Stimulated activated effector memory CD8-positive, alpha-beta T cell treated with anti-CD3 and anti-CD28 coated beads, Interleukin-12 subunit alpha, Interleukin-12 subunit beta, amount 100 ng/mL, for 72 hours (primary cell): ENCODE data around the gene SEMA6A.

Experiments used
- ATAC-seq: fragments of 150-1000 bp; cut with Tn5 transposase; 2 replicates; pipeline ENCODE4 v1.10.0; 2021
- DNase-seq, 2 donors: peaks; one replicate each; pipeline ENCODE4 v3.0.0; 2021 to 2022; ENCODE audit warnings: low spot score in 2 of 2
- H3K27ac Mint-ChIP-seq: one replicate; pipeline ENCODE4 v1.8.0; 2022; ENCODE audit warnings: mild to moderate bottlenecking, mixed read lengths
- H3K36me3 Mint-ChIP-seq: one replicate; pipeline ENCODE4 v1.8.0; 2022; ENCODE audit warnings: mild to moderate bottlenecking, mixed read lengths
- H3K4me1 Mint-ChIP-seq: one replicate; pipeline ENCODE4 v1.8.0; 2022; ENCODE audit warnings: mixed read lengths
- H3K4me3 Mint-ChIP-seq: one replicate; pipeline ENCODE4 v1.8.0; 2022; ENCODE audit warnings: mild to moderate bottlenecking, mixed read lengths
- H3K9me3 Mint-ChIP-seq: one replicate; pipeline ENCODE4 v1.8.0; 2022; ENCODE audit warnings: mixed read lengths

Gene SEMA6A

GRCh38 chr5:116420540-116420939, 154.1 kb downstream of the SEMA6A start:
- ATAC-seq, result no peak
- no peak for DNase-seq
- no peaks in the 10 kb centered on the region for H3K36me3 Mint-ChIP-seq

DNA sequence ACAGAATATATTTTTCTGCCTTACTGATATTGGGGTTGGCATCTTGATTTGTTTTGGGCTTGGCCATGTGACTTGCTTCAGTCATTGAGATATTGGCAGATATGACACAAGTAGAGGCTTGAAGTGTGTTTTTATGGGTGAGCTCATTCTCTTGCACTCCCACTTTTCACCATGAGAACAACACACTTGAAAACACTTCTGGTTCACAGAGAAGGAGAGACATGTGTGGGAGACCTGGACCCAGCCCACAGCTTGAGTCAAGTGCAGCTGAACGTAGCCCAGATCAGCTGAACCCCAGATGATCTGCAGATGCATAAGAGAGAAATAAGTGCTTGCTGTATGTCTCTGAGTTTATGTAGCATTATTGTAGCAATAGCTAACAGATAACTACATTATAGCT, 155.4 kb downstream of the SEMA6A start:
- H3K36me3 Mint-ChIP-seq, result no peaks in the 10 kb centered on the region
- peaks cover 6% of the 10 kb centered on the region for H3K4me1 Mint-ChIP-seq
- no peak overlapping the region for H3K27ac Mint-ChIP-seq
- ATAC-seq, result no peak
- no peak overlapping the region for H3K4me3 Mint-ChIP-seq
- no peak for DNase-seq
- no peaks in the 10 kb centered on the region for H3K9me3 Mint-ChIP-seq

More at GRCh38 chr5:116420540-116420939, 154.1 kb downstream of the SEMA6A start:
- Mint-ChIP-seq H3K27ac (no peak overlapping the region), H3K4me3 (no peak overlapping the region), H3K9me3 (no peaks in the 10 kb centered on the region), H3K4me1 (peaks cover 6% of the 10 kb centered on the region)

- ATAC-seq, result no peak
- H3K36me3 Mint-ChIP-seq, result no peaks in the 10 kb centered on the region
- H3K4me1 Mint-ChIP-seq, result peaks cover 6% of the 10 kb centered on the region
- H3K9me3 Mint-ChIP-seq, result no peaks in the 10 kb centered on the region
- DNase-seq, result no peak
- no peak overlapping the region for H3K27ac Mint-ChIP-seq
- no peak overlapping the region for H3K4me3 Mint-ChIP-seq
Observed at GRCh38 chr5:116418774-116419173, 155.8 kb downstream of the SEMA6A start.

DNA sequence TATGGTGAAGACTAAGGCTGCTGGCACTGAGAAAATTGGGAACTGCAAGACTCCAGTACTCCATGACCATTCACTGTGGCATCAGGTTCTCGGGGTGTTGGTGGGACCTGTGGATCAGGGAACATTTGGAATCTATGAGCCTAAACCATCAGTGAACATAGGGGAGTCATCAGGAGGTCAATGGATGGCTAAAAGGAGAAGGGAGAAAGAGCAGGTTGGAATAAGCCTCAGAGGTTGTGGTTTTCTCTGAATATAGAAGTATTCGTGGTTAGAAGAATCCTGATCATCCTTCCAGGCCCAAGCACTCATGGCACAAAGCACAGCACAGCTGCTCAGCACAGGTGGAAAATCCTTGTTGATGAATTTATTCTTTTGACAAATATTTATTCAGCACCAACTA, 156.6 kb downstream of the SEMA6A start:
- H3K4me3 Mint-ChIP-seq, result no peak overlapping the region
- no peaks in the 10 kb centered on the region for H3K9me3 Mint-ChIP-seq
- H3K27ac Mint-ChIP-seq, result no peak overlapping the region
- no peak for ATAC-seq
- no peak for DNase-seq
- no peaks in the 10 kb centered on the region for H3K36me3 Mint-ChIP-seq
- H3K4me1 Mint-ChIP-seq, result peaks cover 6% of the 10 kb centered on the region

DNA sequence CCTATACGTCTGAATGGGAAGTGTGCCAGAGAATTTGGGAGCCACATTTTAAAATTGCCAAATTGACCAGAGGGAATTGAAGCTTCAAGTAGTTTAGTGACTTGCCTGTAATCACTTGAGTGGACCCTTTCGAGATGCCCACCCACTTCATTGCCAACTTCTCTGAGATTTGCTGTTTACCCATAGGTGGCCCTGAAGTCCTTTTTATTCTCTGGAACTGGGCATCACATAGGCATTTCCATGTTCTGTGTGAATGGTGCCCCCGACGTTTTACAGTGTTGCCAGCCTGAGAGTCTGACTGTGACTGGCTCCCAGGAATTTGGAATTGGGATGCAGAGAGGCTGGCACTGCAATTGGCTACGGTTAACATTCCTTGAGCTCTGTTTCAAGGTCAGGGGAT, 158.6 kb downstream of the SEMA6A start:
- Mint-ChIP-seq H3K27ac (no peak overlapping the region), H3K4me1 (no peaks in the 10 kb centered on the region), H3K9me3 (no peaks in the 10 kb centered on the region), H3K4me3 (no peak overlapping the region), H3K36me3 (no peaks in the 10 kb centered on the region)
- DNase-seq (no peak), ATAC-seq (no peak)

DNA sequence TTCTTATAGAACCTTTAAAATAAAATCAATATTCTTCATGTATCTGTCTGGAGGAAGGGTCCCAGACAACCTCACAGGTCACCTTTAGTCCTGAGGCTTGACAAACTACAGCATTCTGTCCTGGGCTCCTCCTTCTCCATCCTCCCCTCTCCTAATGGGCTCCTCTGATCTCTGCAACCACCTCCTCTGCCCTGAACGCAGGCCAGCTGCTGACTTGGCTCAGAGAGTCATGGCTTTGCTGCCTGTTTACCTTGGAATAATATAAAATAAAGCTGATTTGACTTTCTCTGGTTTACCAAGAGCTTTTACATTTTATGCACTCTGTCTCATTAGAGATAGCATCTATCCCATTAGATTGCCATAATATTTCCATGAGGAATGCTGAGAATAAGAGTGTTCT, 159.4 kb downstream of the SEMA6A start:
- DNase-seq, result no peak
- no peak overlapping the region for H3K4me3 Mint-ChIP-seq
- no peak for ATAC-seq
- H3K4me1 Mint-ChIP-seq, result no peaks in the 10 kb centered on the region
- H3K27ac Mint-ChIP-seq, result no peak overlapping the region
- no peaks in the 10 kb centered on the region for H3K36me3 Mint-ChIP-seq
- no peaks in the 10 kb centered on the region for H3K9me3 Mint-ChIP-seq

- no peak for DNase-seq
- no peaks in the 10 kb centered on the region for H3K9me3 Mint-ChIP-seq
Observed at GRCh38 chr5:116411101-116411571, 163.5 kb downstream of the SEMA6A start.

DNA sequence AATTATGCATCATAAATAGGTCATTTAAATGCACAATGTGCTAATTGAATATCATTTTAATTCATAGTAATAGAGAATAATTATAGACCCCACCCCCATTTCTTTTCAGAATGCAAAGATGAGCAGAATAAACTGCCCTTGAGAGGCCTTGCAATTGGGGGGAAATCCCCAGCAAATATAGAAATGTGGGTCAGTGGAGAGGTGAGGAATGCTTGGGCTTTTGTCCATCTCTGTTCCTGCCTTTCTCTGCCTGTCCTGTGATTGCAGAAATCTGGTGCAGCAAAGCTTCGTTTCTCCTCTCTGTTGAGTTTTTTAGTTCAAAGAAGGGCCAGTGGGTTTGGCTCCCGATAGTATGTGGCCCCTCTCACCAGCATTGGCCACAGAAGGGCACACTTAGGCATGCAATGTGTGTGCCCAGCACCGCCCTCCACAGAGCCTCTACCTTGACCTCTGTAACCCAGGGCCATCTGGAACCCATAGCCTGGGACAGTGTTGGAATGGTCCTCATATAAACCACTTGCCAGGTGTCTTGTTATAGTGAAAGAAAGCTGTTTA, 164.2 kb downstream of the SEMA6A start:
- H3K4me1 Mint-ChIP-seq, result no peaks in the 10 kb centered on the region
- ATAC-seq (no peak), DNase-seq (no peak)
- no peaks in the 10 kb centered on the region for H3K9me3 Mint-ChIP-seq
- H3K36me3 Mint-ChIP-seq, result no peaks in the 10 kb centered on the region
- H3K27ac Mint-ChIP-seq, result no peak overlapping the region
- H3K4me3 Mint-ChIP-seq, result no peak overlapping the region

More at GRCh38 chr5:116411101-116411571, 163.5 kb downstream of the SEMA6A start:
- ATAC-seq, result no peak
- H3K4me1 Mint-ChIP-seq, result no peaks in the 10 kb centered on the region
- H3K4me3 Mint-ChIP-seq, result no peak overlapping the region
- H3K36me3 Mint-ChIP-seq, result no peaks in the 10 kb centered on the region
- no peak overlapping the region for H3K27ac Mint-ChIP-seq

DNA sequence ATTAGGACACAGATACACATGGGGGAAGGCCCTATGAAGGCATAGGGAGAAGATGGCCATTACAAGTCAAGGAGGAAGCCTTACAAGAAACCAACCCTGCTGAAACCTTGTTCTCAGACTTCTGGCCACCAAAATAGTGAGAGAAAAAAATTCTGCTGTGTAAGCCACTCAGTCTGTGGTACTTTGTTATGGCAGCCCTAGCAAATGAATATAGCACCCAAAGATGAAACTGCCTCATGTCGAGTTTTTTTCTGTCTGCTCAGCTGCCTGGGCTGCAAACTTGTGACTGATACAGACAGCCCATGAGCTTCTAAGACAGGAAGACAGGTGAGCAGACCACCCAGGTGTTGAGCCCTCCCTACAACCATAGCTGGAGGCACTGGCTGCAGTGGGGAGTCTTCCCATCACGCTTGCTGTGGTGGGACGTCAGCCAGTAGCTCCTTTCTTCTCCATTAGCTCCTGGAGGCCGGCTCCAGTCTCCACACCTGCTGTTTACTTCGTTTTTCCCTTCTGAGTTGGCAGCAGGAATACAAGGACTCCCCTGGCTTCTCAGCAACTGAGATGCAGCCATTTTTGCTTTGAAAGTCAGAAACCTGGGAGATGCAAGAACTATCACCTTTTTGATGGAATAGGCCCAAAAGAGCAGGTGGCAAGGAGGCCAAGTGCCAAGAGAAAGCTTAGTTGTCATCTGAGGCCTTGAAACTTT, 164.9 kb downstream of the SEMA6A start:
- H3K4me1 Mint-ChIP-seq, result no peaks in the 10 kb centered on the region
- H3K9me3 Mint-ChIP-seq, result no peaks in the 10 kb centered on the region
- no peak overlapping the region for H3K4me3 Mint-ChIP-seq
- no peak for ATAC-seq
- DNase-seq, result no peak
- no peak overlapping the region for H3K27ac Mint-ChIP-seq
- H3K36me3 Mint-ChIP-seq, result no peaks in the 10 kb centered on the region

DNA sequence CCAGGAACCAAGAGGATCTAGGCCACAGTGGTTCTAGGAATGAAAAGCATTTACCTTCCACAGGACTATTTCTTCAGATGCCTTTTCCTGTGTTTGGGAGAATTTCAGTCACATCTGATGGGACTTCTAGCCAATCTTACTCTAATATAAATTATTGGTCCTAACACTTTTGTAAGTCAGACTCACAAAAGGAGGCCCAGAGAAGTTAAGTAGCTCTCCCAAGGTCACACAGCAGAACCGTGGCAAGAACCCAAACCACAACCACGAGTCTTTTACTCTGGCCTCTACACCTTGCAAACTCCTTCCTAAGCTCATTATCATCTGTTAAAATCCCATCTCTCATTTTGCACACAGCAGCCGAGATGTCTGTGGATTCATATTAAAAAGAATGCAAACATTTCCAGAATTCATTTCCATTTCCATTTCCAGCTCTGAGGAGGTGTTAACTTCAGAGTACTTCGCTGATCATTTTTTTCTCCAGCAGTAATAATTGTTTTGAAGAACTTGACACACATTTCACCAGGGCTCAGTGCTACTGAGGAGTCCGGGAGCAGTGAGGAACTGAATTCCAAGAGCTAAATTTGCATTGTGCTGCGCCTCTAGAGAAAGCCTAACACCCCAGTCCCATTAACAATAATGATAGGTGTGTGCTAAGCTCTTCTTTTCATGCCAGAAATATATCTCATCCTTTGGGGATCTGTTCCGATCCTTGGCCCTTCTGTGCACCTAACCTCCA, 168.1 kb downstream of the SEMA6A start:
- Mint-ChIP-seq H3K4me1 (no peaks in the 10 kb centered on the region), H3K9me3 (no peaks in the 10 kb centered on the region), H3K4me3 (no peak overlapping the region), H3K36me3 (no peaks in the 10 kb centered on the region), H3K27ac (no peak overlapping the region)
- no peak for ATAC-seq
- no peak for DNase-seq

DNA sequence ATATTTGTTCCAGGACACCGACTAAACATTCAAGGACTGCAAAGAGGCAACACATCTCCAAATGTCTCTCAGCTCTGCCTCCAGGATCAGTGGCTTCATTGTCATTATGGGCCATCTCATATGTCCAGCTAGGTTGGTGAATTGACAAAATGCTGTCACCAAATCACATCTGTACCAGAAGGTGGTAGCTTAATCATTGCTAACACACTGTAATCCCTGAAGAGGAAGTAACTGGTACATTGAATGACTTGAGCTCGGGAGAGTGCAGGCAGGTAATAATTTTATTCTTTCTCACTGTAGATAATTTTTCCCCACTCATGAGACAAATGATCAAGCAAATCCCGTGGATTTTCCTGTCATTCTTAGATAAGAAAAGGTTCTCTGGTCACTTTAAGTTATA, 169.8 kb downstream of the SEMA6A start:
- no peak overlapping the region for H3K4me3 Mint-ChIP-seq
- no peak for ATAC-seq
- H3K27ac Mint-ChIP-seq, result no peak overlapping the region
- no peaks in the 10 kb centered on the region for H3K9me3 Mint-ChIP-seq
- H3K4me1 Mint-ChIP-seq, result no peaks in the 10 kb centered on the region
- DNase-seq, result no peak
- H3K36me3 Mint-ChIP-seq, result no peaks in the 10 kb centered on the region

GRCh38 chr5:116404016-116404415, 170.6 kb downstream of the SEMA6A start:
- no peaks in the 10 kb centered on the region for H3K36me3 Mint-ChIP-seq
- no peak overlapping the region for H3K27ac Mint-ChIP-seq

GRCh38 chr5:116402235-116402634, 172.4 kb downstream of the SEMA6A start:
- no peaks in the 10 kb centered on the region for H3K36me3 Mint-ChIP-seq
- no peak overlapping the region for H3K4me3 Mint-ChIP-seq
- H3K27ac Mint-ChIP-seq, result no peak overlapping the region
- DNase-seq (no peak), ATAC-seq (no peak)
- no peaks in the 10 kb centered on the region for H3K4me1 Mint-ChIP-seq
- H3K9me3 Mint-ChIP-seq, result no peaks in the 10 kb centered on the region

More at GRCh38 chr5:116404016-116404415, 170.6 kb downstream of the SEMA6A start:
- DNase-seq, result no peak
- Mint-ChIP-seq H3K4me3 (no peak overlapping the region), H3K9me3 (no peaks in the 10 kb centered on the region), H3K4me1 (no peaks in the 10 kb centered on the region)
- no peak for ATAC-seq

DNA sequence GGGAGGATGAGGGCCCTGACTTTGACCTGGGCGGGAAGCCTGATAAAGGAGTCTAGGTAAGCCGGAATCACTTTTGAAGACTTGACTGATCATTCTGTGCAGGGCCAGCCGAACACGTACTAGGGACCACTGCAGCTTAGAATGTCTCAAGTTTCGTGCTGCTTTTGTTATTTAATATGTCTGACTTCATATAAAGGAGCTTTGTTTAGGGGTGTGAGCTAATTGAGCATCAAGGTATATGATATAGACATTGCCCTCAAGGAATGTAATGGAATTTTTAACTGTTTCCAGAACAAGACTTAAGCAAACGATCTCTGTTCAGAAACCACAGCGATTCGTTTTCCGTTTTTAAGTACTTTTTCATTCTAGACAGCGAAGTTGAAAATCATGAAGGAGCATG, 173.0 kb downstream of the SEMA6A start:
- ATAC-seq, result no peak
- H3K4me3 Mint-ChIP-seq, result no peak overlapping the region
- no peak overlapping the region for H3K27ac Mint-ChIP-seq
- no peaks in the 10 kb centered on the region for H3K36me3 Mint-ChIP-seq
- H3K4me1 Mint-ChIP-seq, result no peaks in the 10 kb centered on the region
- no peak for DNase-seq
- no peaks in the 10 kb centered on the region for H3K9me3 Mint-ChIP-seq

GRCh38 chr5:116396476-116397099, 178.0 kb downstream of the SEMA6A start:
- Mint-ChIP-seq H3K4me1 (no peaks in the 10 kb centered on the region), H3K27ac (no peak overlapping the region), H3K9me3 (no peaks in the 10 kb centered on the region), H3K4me3 (no peak overlapping the region), H3K36me3 (no peaks in the 10 kb centered on the region)
- DNase-seq (no peak), ATAC-seq (peak; percentile 13)
